NT2/D1 (cell line): Measurements from ENCODE around the gene CCN2.

Experiments
- DNase-seq: peaks from one replicate; pipeline ENCODE4 v3.0.0-alpha.2; 2011; ENCODE audit warnings: low read depth, low spot score
- H3K27me3 ChIP-seq: 2 replicates; pipeline ENCODE4 v1.6.0; 2011; ENCODE audit warnings: mild to moderate bottlenecking; ENCODE audit not compliant: insufficient read length, insufficient read depth
- H3K36me3 ChIP-seq: 2 replicates; pipeline ENCODE4 v1.6.1; 2011; ENCODE audit warnings: mild to moderate bottlenecking, low read length, mixed read lengths; ENCODE audit not compliant: insufficient read depth, insufficient read length
- H3K4me1 ChIP-seq: 2 replicates; pipeline ENCODE4 v1.5.1; 2011; ENCODE audit not compliant: insufficient read depth, insufficient read length
- H3K4me3 ChIP-seq: 2 replicates; pipeline ENCODE4 v1.5.1; 2011; ENCODE audit warnings: low read depth; ENCODE audit not compliant: insufficient read length
- H3K9ac ChIP-seq: 2 replicates; pipeline ENCODE4 v1.6.0; 2011; ENCODE audit warnings: low read depth; ENCODE audit not compliant: insufficient read length
- H3K9me3 ChIP-seq: 2 replicates; pipeline ENCODE4 v1.5.1; 2011; ENCODE audit warnings: mild to moderate bottlenecking, low read length; ENCODE audit not compliant: insufficient read depth
- SUZ12 ChIP-seq: IDR thresholded peaks from 2 replicates; pipeline ENCODE4 v1.6.1; 2011; ENCODE audit not compliant: insufficient read length, insufficient read depth; ENCODE audit errors: extremely low read depth
- YY1 ChIP-seq: IDR thresholded peaks from 2 replicates; pipeline ENCODE4 v1.6.1; 2011; ENCODE audit not compliant: insufficient read length, insufficient read depth
- ZNF274 ChIP-seq: IDR thresholded peaks from 2 replicates; pipeline ENCODE4 v1.6.1; 2011; ENCODE audit warnings: mild to moderate bottlenecking, low read depth, low read length

Gene CCN2

GRCh38 chr6:131946992-131947955 is 3.9 kb downstream of the CCN2 start:
- DNase-seq = no peak
- TF ChIP-seq ZNF274 = no peak
- no peak for TF ChIP-seq YY1
- no peak for TF ChIP-seq SUZ12
- no peaks in the 10 kb centered on the region for H3K27me3 ChIP-seq
- H3K36me3 ChIP-seq = peaks cover 27% of the 10 kb centered on the region
- no peak overlapping the region for H3K4me3 ChIP-seq
- H3K4me1 ChIP-seq = peaks cover 7% of the 10 kb centered on the region
- 0 out of 2 replicates have a peak, but pooled peaks cover 11% of the 10 kb centered on the region for H3K9me3 ChIP-seq
- H3K9ac ChIP-seq = no peak overlapping the region

GRCh38 chr6:131946404-131946991 is 4.7 kb downstream of the CCN2 start:
- Histone ChIP-seq H3K36me3 (peaks cover 27% of the 10 kb centered on the region), H3K4me3 (no peak overlapping the region), H3K4me1 (peaks cover 7% of the 10 kb centered on the region), H3K9ac (no peak overlapping the region), H3K27me3 (no peaks in the 10 kb centered on the region), H3K9me3 (0 out of 2 replicates have a peak, but pooled peaks cover 11% of the 10 kb centered on the region)
- no peak for DNase-seq
- TF ChIP-seq SUZ12 (no peak), YY1 (no peak)

- Histone ChIP-seq H3K9ac (no peak overlapping the region), H3K36me3 (peaks cover 27% of the 10 kb centered on the region), H3K4me1 (peaks cover 7% of the 10 kb centered on the region), H3K27me3 (no peaks in the 10 kb centered on the region), H3K9me3 (0 out of 2 replicates have a peak, but pooled peaks cover 11% of the 10 kb centered on the region), H3K4me3 (no peak overlapping the region)
- no peak for TF ChIP-seq ZNF274
- no peak for TF ChIP-seq SUZ12
- TF ChIP-seq YY1 = no peak
- no peak for DNase-seq
Measured at GRCh38 chr6:131945971-131946370, 5.2 kb downstream of the CCN2 start.

- Histone ChIP-seq H3K36me3 (no peaks in the 10 kb centered on the region), H3K4me1 (no peaks in the 10 kb centered on the region), H3K9me3 (no peaks in the 10 kb centered on the region), H3K4me3 (no peak overlapping the region), H3K27me3 (no peaks in the 10 kb centered on the region), H3K9ac (no peak overlapping the region)
- DNase-seq = no peak
- TF ChIP-seq YY1 = no peak
- TF ChIP-seq ZNF274 = no peak
- no peak for TF ChIP-seq SUZ12
Measured at GRCh38 chr6:131937703-131938631, 13.2 kb downstream of the CCN2 start.

GRCh38 chr6:131937226-131937625 is 13.9 kb downstream of the CCN2 start:
- H3K9ac ChIP-seq = no peak overlapping the region
- no peaks in the 10 kb centered on the region for H3K27me3 ChIP-seq
- TF ChIP-seq ZNF274 (no peak), YY1 (no peak), SUZ12 (no peak)
- H3K4me1 ChIP-seq = no peaks in the 10 kb centered on the region
- no peak for DNase-seq
- no peak overlapping the region for H3K4me3 ChIP-seq
- no peaks in the 10 kb centered on the region for H3K36me3 ChIP-seq
- H3K9me3 ChIP-seq = no peaks in the 10 kb centered on the region

GRCh38 chr6:131936156-131936555 is 15.0 kb downstream of the CCN2 start:
- no peaks in the 10 kb centered on the region for H3K36me3 ChIP-seq
- no peaks in the 10 kb centered on the region for H3K9me3 ChIP-seq
- no peak for DNase-seq
- no peaks in the 10 kb centered on the region for H3K4me1 ChIP-seq
- TF ChIP-seq YY1 (no peak), ZNF274 (no peak), SUZ12 (no peak)
- H3K4me3 ChIP-seq = no peak overlapping the region
- no peaks in the 10 kb centered on the region for H3K27me3 ChIP-seq
- no peak overlapping the region for H3K9ac ChIP-seq
